Measurements from ENCODE around the gene AKAP1. TPM values are rescaled to one million over a fixed set of nuclear protein-coding genes. Genes with fewer than 3 reads are reported as not detected.

AKAP1 gene
- total RNA-seq, 1 experiment from 2014 or later, result 73.1 TPM

GRCh38 chr17:57084361-57084801 is 665 bp upstream of the AKAP1 start:
- ChIA-PET CTCF (interaction anchor here (1.5 kb wide), 1 partner anchor 13 kb away, joined by 4 read pairs; no protein-coding TSS in a partner anchor), POLR2A (ENCODE audit: unreplicated experiment) (interaction anchor here (0.6 to 0.9 kb wide), 2 partner anchors 13 to 90 kb away, joined by 3 read pairs; no protein-coding TSS in a partner anchor)
- Histone ChIP-seq H2AFZ (ENCODE audit: low read length) (peak overlapping the region; percentile 82), H3K27me3 (ENCODE audit: low read length) (no peaks in the 10 kb centered on the region), H3K9me2 (replicated peaks; ENCODE audit: low read length) (no peaks in the 10 kb centered on the region), H3F3A (ENCODE audit: low read length, unreplicated experiment) (no peaks in the 10 kb centered on the region), H3K27ac (ENCODE audit: low read length) (peak overlapping the region; percentile 72), H3K9ac (ENCODE audit: low read length) (peak overlapping the region; percentile 96), H3K4me1 (ENCODE audit: insufficient read depth, low read length) (peaks cover 22% of the 10 kb centered on the region), H3K79me2 (ENCODE audit: low read length) (peaks cover 42% of the 10 kb centered on the region), H3K9me3 (ENCODE audit: low read length) (no peaks in the 10 kb centered on the region), H4K20me1 (ENCODE audit: low read length) (peaks cover 31% of the 10 kb centered on the region), H3K4me2 (ENCODE audit: low read length) (peak overlapping the region; percentile 86), H3K4me3 (ENCODE audit: low read length) (peak overlapping the region; percentile 81), H3K36me3 (ENCODE audit: low read depth, low read length) (no peaks in the 10 kb centered on the region)
- DNase-seq (peak; percentile 51), ATAC-seq (peak; percentile 20)
- TF ChIP-seq EZH2 (IDR thresholded peaks at IDR 0.05; ENCODE audit: low read length, unreplicated experiment), result no peak
- TF ChIP-seq CTCF (conservative IDR thresholded peaks at IDR 0.05; ENCODE audit: low read depth, low read length), result no peak
- no peak for TF ChIP-seq EZH2phosphoT487 (IDR thresholded peaks at IDR 0.05; ENCODE audit: borderline replicate concordance, low read length)
- BruUV-seq (replicated peaks), result TSS peak; percentile 89
- intact Hi-C loops (cut with micrococcal nuclease), result loop anchor here (2.0 to 5.0 kb wide), 3 partner anchors 30 to 92 kb away; no protein-coding TSS in a partner anchor

- TF ChIP-seq CTCF (conservative IDR thresholded peaks at IDR 0.05; ENCODE audit: low read depth, low read length) (peak; percentile 43), EZH2phosphoT487 (IDR thresholded peaks at IDR 0.05; ENCODE audit: borderline replicate concordance, low read length) (no peak), EZH2 (IDR thresholded peaks at IDR 0.05; ENCODE audit: low read length, unreplicated experiment) (no peak)
- Histone ChIP-seq H3K9ac (ENCODE audit: low read length) (peak overlapping the region; percentile 96), H3K9me3 (ENCODE audit: low read length) (no peaks in the 10 kb centered on the region), H2AFZ (ENCODE audit: low read length) (peak overlapping the region; percentile 69), H3F3A (ENCODE audit: low read length, unreplicated experiment) (no peaks in the 10 kb centered on the region), H4K20me1 (ENCODE audit: low read length) (peaks cover 42% of the 10 kb centered on the region), H3K36me3 (ENCODE audit: low read depth, low read length) (no peaks in the 10 kb centered on the region), H3K9me2 (replicated peaks; ENCODE audit: low read length) (no peaks in the 10 kb centered on the region), H3K4me3 (ENCODE audit: low read length) (peak overlapping the region; percentile 77), H3K79me2 (ENCODE audit: low read length) (peaks cover 54% of the 10 kb centered on the region), H3K4me2 (ENCODE audit: low read length) (peak overlapping the region; percentile 93), H3K27me3 (ENCODE audit: low read length) (no peaks in the 10 kb centered on the region), H3K27ac (ENCODE audit: low read length) (peak overlapping the region; percentile 47), H3K4me1 (ENCODE audit: insufficient read depth, low read length) (peaks cover 20% of the 10 kb centered on the region)
- CTCF ChIA-PET, result interaction anchor here (1.5 kb wide), 2 partner anchors 12 to 21 kb away, joined by 4 read pairs; no protein-coding TSS in a partner anchor
- BruUV-seq (replicated peaks), result no TSS peak
- peak; percentile 62 for DNase-seq
- ATAC-seq, result peak; percentile 57
- intact Hi-C loops (cut with micrococcal nuclease), result loop anchor here (1.0 to 5.0 kb wide), 4 partner anchors 22 to 69 kb away; no protein-coding TSS in a partner anchor
- POLR2A ChIA-PET (ENCODE audit: unreplicated experiment), result interaction anchor here (0.6 to 0.7 kb wide), 2 partner anchors 21 to 843 kb away, joined by 3 to 13 read pairs; no protein-coding TSS in a partner anchor
Measured at GRCh38 chr17:57085448-57086068, 512 bp downstream of the AKAP1 start.
